Keratinocyte (primary cell): ENCODE measurements around the gene ATF3. TPM values are rescaled to one million over a fixed set of nuclear protein-coding genes. Genes with fewer than 3 reads are reported as not detected.

ENCODE experiments used
- DNase-seq: peaks from one replicate; pipeline ENCODE4 v3.0.0-alpha.2; 2011; ENCODE audit warnings: low read depth, missing footprints, low spot score
- FAIRE-seq: peaks from 2 replicates; lab custom pipeline; 2011; peaks lifted over from hg19 to GRCh38; lab: Jason Lieb, UNC
- H2AFZ ChIP-seq: 2 replicates; pipeline ENCODE4 v1.6.0; 2012; ENCODE audit warnings: low read length, control low read depth, inconsistent platforms; ENCODE audit not compliant: control insufficient read depth
- H3K27ac ChIP-seq: 2 replicates; pipeline ENCODE4 v1.5.1; 2011; ENCODE audit warnings: low read length; ENCODE audit not compliant: control insufficient read depth, insufficient read depth
- H3K27me3 ChIP-seq: 3 replicates; pipeline ENCODE4 v1.6.0; 2011; ENCODE audit warnings: low read length; ENCODE audit not compliant: control insufficient read depth, insufficient read depth; ENCODE audit errors: extremely low read depth
- H3K36me3 ChIP-seq, 2 experiments: 2 replicates in 1 of 2; 3 replicates in 1 of 2; pipeline ENCODE4 v1.5.1; 2011; ENCODE audit warnings: low read length in 2 of 2, mild to moderate bottlenecking in 1 of 2; ENCODE audit not compliant: control insufficient read depth in 2 of 2, insufficient read depth in 2 of 2; ENCODE audit errors: extremely low read depth in 1 of 2
- H3K4me1 ChIP-seq: 3 replicates; pipeline ENCODE4 v1.5.1; 2011; ENCODE audit warnings: low read length; ENCODE audit not compliant: control insufficient read depth, insufficient read depth; ENCODE audit errors: extremely low read depth
- H3K4me2 ChIP-seq: 3 replicates; pipeline ENCODE4 v1.6.0; 2011; ENCODE audit warnings: low read depth, low read length; ENCODE audit not compliant: control insufficient read depth, insufficient read depth; ENCODE audit errors: extremely low read depth
- H3K4me3 ChIP-seq, 3 experiments: fragments of 200-600 bp in 1 of 3; sonication (generic) in 1 of 3; 2 replicates in 2 of 3; 3 replicates in 1 of 3; pipeline ENCODE4 v1.5.1; 2011 to 2016; ENCODE audit warnings: low read length in 3 of 3, mild to moderate bottlenecking in 3 of 3, control low read depth in 2 of 3, inconsistent platforms in 1 of 3, low read depth in 1 of 3, mixed read lengths in 1 of 3, mixed run types in 1 of 3, moderate library complexity in 1 of 3; ENCODE audit not compliant: control insufficient read depth in 2 of 3, insufficient read depth in 2 of 3; ENCODE audit errors: extremely low read depth in 1 of 3
- H3K79me2 ChIP-seq: 2 replicates; pipeline ENCODE4 v1.6.0; 2012; ENCODE audit warnings: low read length; ENCODE audit not compliant: control insufficient read depth, insufficient read depth
- H3K9ac ChIP-seq: 3 replicates; pipeline ENCODE4 v1.6.0; 2011; ENCODE audit warnings: low read length; ENCODE audit not compliant: control insufficient read depth, insufficient read depth; ENCODE audit errors: extremely low read depth
- H3K9me1 ChIP-seq: 3 replicates; pipeline ENCODE4 v1.6.0; 2011; ENCODE audit warnings: low read length; ENCODE audit not compliant: control insufficient read depth, insufficient read depth; ENCODE audit errors: extremely low read depth
- H3K9me3 ChIP-seq: 2 replicates; pipeline ENCODE4 v1.5.1; 2012; ENCODE audit warnings: low read depth, low read length; ENCODE audit not compliant: control insufficient read depth
- H4K20me1 ChIP-seq: 3 replicates; pipeline ENCODE4 v1.6.0; 2011; ENCODE audit warnings: low read length; ENCODE audit not compliant: control insufficient read depth, insufficient read depth; ENCODE audit errors: extremely low read depth
- EZH2 ChIP-seq: IDR thresholded peaks from one replicate; pipeline ENCODE4 v1.6.1; 2012; ENCODE audit warnings: inconsistent platforms, mild to moderate bottlenecking, low read length, moderate library complexity
- dilution Hi-C: fragments of 300-500 bp; cut with MboI; formaldehyde crosslinking; loops from one replicate; pipeline ENCODE4 v1.7.0; 2020; ENCODE audit warnings: low sequenced_read_pairs; ENCODE audit not compliant: extremely low pct_ligation_motif_present
- polyA plus RNA-seq, 5 experiments: library from polyadenylated mRNA; depleted of rRNA in 3 of 5; stranded (reverse) in 3 of 5; stranded (forward) in 1 of 5; unstranded in 1 of 5; fragments of >200 nt; gene quantifications; 1 replicate in 1 of 5; 2 replicates in 3 of 5; 3 replicates in 1 of 5; pipeline versions ENCODE4 v1.2.1 to v1.2.3, GENCODE V29; 2011 to 2012; ENCODE audit warnings: missing spikeins in 2 of 5, low read depth in 1 of 5, low replicate concordance in 1 of 5
- TF ChIP-seq, protein P1 (sequence below), 3 experiments: IDR thresholded peaks in 1 of 3; conservative IDR thresholded peaks in 1 of 3; optimal IDR thresholded peaks in 1 of 3; 2 replicates in 2 of 3; 3 replicates in 1 of 3; pipeline versions ENCODE3 to v1.5.1; 2011; ENCODE audit warnings: low read length in 3 of 3, mild to moderate bottlenecking in 3 of 3, moderate library complexity in 2 of 3, control low read depth in 1 of 3, inconsistent platforms in 1 of 3; ENCODE audit not compliant: insufficient read depth in 2 of 3; ENCODE audit errors: extremely low read depth in 1 of 3

Gene ATF3
- polyA plus RNA-seq, 1 donor (not counting 4 experiments of a cell fraction or from before 2014, with no cell fraction given), result 45.1 TPM

DNA sequence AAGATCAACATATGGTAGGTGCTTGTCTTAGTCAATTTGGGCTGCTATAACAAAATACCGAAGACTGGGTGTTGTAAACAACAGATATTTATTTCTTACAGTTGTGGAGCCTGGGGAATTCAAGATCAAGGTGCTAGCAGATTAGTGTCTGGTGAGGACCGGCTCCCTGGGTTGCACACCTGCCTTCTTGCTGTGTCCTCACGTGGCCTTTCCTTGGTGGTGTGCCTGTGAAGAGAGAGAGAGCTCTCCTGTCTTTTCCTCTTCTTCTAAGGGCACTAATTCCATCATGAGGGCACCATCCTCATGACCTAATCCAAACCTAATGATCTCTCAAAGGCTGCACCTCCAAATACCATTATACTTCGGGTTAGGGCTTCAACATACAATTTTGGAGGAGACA is 45.8 kb upstream of the ATF3 start:
- no peaks in the 10 kb centered on the region for H3K79me2 ChIP-seq
- H4K20me1 ChIP-seq, result no peaks in the 10 kb centered on the region
- H2AFZ ChIP-seq, result no peak overlapping the region
- no peak overlapping the region for H3K9ac ChIP-seq
- dilution Hi-C loops, result no loop called here
- H3K9me3 ChIP-seq, result no peaks in the 10 kb centered on the region
- H3K27ac ChIP-seq, result no peak overlapping the region
- H3K9me1 ChIP-seq, result no peaks in the 10 kb centered on the region
- peaks cover 19% of the 10 kb centered on the region for H3K4me1 ChIP-seq
- FAIRE-seq (no peak), DNase-seq (no peak)
- H3K27me3 ChIP-seq, result no peaks in the 10 kb centered on the region
- H3K36me3 ChIP-seq, result no peaks in the 10 kb centered on the region
- no peak overlapping the region for H3K4me2 ChIP-seq
- H3K4me3 ChIP-seq, result no peak overlapping the region
- no peak for TF ChIP-seq EZH2

DNA sequence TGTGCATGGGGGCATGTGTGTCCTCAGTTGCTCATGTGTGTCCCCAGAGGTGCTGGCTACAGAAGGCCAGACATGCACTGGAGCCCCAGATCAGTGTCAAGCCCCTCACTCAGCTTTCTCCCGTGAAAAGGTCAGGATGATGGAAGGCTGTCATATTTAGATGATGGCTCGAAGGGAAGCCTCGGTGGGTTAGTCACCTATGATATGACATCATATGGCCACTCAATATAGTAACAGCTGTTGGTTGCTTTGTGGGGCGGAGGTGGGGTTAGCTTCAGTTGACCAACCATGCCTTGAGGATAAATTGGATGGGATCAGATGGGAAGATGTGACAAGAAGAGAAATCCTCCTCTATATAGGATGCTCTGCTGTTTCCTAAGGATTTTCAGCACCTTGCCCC is 43.5 kb upstream of the ATF3 start:
- Histone ChIP-seq H2AFZ (no peak overlapping the region), H3K9me1 (no peaks in the 10 kb centered on the region), H3K4me1 (peaks cover 8% of the 10 kb centered on the region), H3K27me3 (no peaks in the 10 kb centered on the region), H3K27ac (no peak overlapping the region), H4K20me1 (no peaks in the 10 kb centered on the region), H3K79me2 (no peaks in the 10 kb centered on the region), H3K9me3 (no peaks in the 10 kb centered on the region), H3K4me3 (no peak overlapping the region), H3K4me2 (no peak overlapping the region), H3K9ac (no peak overlapping the region), H3K36me3 (no peaks in the 10 kb centered on the region)
- FAIRE-seq (no peak), DNase-seq (no peak)
- no peak for TF ChIP-seq EZH2
- TF ChIP-seq, protein P1, sequence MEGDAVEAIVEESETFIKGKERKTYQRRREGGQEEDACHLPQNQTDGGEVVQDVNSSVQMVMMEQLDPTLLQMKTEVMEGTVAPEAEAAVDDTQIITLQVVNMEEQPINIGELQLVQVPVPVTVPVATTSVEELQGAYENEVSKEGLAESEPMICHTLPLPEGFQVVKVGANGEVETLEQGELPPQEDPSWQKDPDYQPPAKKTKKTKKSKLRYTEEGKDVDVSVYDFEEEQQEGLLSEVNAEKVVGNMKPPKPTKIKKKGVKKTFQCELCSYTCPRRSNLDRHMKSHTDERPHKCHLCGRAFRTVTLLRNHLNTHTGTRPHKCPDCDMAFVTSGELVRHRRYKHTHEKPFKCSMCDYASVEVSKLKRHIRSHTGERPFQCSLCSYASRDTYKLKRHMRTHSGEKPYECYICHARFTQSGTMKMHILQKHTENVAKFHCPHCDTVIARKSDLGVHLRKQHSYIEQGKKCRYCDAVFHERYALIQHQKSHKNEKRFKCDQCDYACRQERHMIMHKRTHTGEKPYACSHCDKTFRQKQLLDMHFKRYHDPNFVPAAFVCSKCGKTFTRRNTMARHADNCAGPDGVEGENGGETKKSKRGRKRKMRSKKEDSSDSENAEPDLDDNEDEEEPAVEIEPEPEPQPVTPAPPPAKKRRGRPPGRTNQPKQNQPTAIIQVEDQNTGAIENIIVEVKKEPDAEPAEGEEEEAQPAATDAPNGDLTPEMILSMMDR (optimal IDR thresholded peaks at IDR 0.05 in 1 of 3, IDR thresholded peaks at IDR 0.05 in 1 of 3, conservative IDR thresholded peaks at IDR 0.05 in 1 of 3; ENCODE audit: extremely low read depth in 1 of 3, insufficient read depth in 2 of 3, low read length in 3 of 3), result no peak
- dilution Hi-C loops, result no loop called here
